H1 (cell line): ENCODE measurements around the gene CFDP1. TPM values are rescaled to one million over a fixed set of nuclear protein-coding genes. Genes with fewer than 3 reads are reported as not detected.

Experiments used
- ASH2L ChIP-seq: fragments of 200-600, 300-600 bp; sonication (generic); IDR thresholded peaks from one replicate; pipeline ENCODE4 v1.7.1; 2017; ENCODE audit warnings: low read length
- BACH1 ChIP-seq: IDR thresholded peaks from 2 replicates; pipeline ENCODE4 v1.6.1; 2012; ENCODE audit warnings: low read length, improper control_type of control experiment
- CEBPB ChIP-seq: IDR thresholded peaks from 2 replicates; pipeline ENCODE4 v1.6.1; 2012; ENCODE audit warnings: low read depth, low read length
- CHD1 ChIP-seq: IDR thresholded peaks from 2 replicates; pipeline ENCODE4 v1.6.1; 2012; ENCODE audit warnings: low read depth, low read length, improper control_type of control experiment
- CHD2 ChIP-seq: IDR thresholded peaks from 2 replicates; pipeline ENCODE4 v1.6.1; 2012; ENCODE audit warnings: low read length, improper control_type of control experiment
- MAFK ChIP-seq: IDR thresholded peaks from 2 replicates; pipeline ENCODE4 v1.6.1; 2012; ENCODE audit warnings: low read depth, mild to moderate bottlenecking, improper control_type of control experiment, low read length
- SAP30 ChIP-seq: fragments of 300-600 bp; sonication (generic); IDR thresholded peaks from 2 replicates; pipeline ENCODE4 v1.7.1; 2012; ENCODE audit warnings: low read length, moderate library complexity, mild to moderate bottlenecking, inconsistent platforms; ENCODE audit not compliant: insufficient read depth, insufficient replicate concordance
- polyA plus RNA-seq, 7 experiments: library from polyadenylated mRNA; depleted of rRNA in 3 of 7; stranded (reverse) in 5 of 7; unstranded in 2 of 7; fragments of >200 nt in 5 of 7; fragments of 200-250 nt in 2 of 7; gene quantifications; 1 replicate in 5 of 7; 2 replicates in 1 of 7; 4 replicates in 1 of 7; pipeline versions ENCODE4 v1.2.1 to v1.2.3, GENCODE V29; 2011 to 2013; ENCODE audit warnings: missing spikeins in 2 of 7, mixed read lengths in 2 of 7
- total RNA-seq: library from RNA; stranded (reverse); fragmentation: NEBNext Ultra II Directional; extraction: Animal tissue kit (Norgen Biotek cat#: 25700); gene quantifications from 2 replicates; pipeline ENCODE4 v1.2.1, GENCODE V29; 2021
- TF ChIP-seq, protein P1 (sequence below), 3 experiments: IDR thresholded peaks; 1 replicate in 2 of 3; 2 replicates in 1 of 3; pipeline versions ENCODE4 v1.5.1 to v1.6.1; 2011; ENCODE audit warnings: low read length in 3 of 3, mild to moderate bottlenecking in 3 of 3, inconsistent platforms in 2 of 3, low read depth in 1 of 3, moderate library complexity in 1 of 3; ENCODE audit not compliant: insufficient read depth in 1 of 3; ENCODE audit errors: control extremely low read depth in 1 of 3

Gene CFDP1
- total and polyA plus RNA-seq, 2 of the 8 experiments (the other 6 are each of a cell fraction or from before 2014, with no cell fraction given): 25.5 to 77.3 TPM

DNA sequence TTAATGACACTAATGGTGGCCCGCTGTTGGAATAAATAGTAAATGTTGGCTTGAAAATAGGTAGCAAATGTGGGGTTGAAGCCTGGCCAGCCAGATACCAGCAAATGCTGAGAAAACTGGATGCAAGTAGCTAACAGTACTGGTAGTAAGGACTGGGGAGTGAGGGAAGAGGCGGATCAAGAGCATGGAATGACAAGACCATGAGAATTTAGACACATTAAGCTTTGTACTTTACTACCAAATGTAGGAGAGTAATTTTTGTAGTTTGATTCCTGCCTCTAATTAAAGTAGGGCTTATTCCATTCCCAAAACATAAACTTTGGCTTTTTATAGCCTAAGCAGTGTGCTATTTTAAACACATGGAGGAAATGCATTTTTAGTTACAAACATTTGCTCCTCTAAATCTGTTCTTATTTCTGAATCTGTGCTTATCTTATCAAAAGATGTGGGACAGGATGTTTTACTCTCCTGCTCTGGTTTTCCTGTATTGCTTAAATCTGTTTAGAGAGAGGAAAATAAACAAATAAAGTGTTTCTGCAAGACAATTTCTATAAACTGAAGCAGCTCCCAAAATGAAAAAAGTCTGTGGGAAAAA lies 44.1 kb downstream of the CFDP1 start (continued):
- TF ChIP-seq, protein P1, sequence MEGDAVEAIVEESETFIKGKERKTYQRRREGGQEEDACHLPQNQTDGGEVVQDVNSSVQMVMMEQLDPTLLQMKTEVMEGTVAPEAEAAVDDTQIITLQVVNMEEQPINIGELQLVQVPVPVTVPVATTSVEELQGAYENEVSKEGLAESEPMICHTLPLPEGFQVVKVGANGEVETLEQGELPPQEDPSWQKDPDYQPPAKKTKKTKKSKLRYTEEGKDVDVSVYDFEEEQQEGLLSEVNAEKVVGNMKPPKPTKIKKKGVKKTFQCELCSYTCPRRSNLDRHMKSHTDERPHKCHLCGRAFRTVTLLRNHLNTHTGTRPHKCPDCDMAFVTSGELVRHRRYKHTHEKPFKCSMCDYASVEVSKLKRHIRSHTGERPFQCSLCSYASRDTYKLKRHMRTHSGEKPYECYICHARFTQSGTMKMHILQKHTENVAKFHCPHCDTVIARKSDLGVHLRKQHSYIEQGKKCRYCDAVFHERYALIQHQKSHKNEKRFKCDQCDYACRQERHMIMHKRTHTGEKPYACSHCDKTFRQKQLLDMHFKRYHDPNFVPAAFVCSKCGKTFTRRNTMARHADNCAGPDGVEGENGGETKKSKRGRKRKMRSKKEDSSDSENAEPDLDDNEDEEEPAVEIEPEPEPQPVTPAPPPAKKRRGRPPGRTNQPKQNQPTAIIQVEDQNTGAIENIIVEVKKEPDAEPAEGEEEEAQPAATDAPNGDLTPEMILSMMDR (IDR thresholded peaks at IDR 0.05; ENCODE audit: control extremely low read depth in 1 of 3, insufficient read depth in 1 of 3, low read depth in 1 of 3, low read length in 3 of 3): no peak
- TF ChIP-seq SAP30: no peak
- no peak for TF ChIP-seq MAFK
- TF ChIP-seq CEBPB: no peak
- no peak for TF ChIP-seq ASH2L
- no peak for TF ChIP-seq BACH1
- TF ChIP-seq CHD2: no peak
- no peak for TF ChIP-seq CHD1
